HepG2 (cell line): ENCODE data around the gene DNAAF8.

Experiments
- ERF ChIP-seq: IDR thresholded peaks from 2 replicates; pipeline ENCODE4 v1.6.1; 2018; ENCODE audit warnings: missing biosample characterization, missing genetic modification reagents
- SP2 ChIP-seq: sonication (generic); formaldehyde crosslinking; IDR thresholded peaks from 2 replicates; pipeline ENCODE4 v1.5.1; 2020; ENCODE audit warnings: mild to moderate bottlenecking, missing genetic modification reagents
- ZNF441 ChIP-seq: sonication (generic); formaldehyde crosslinking; IDR thresholded peaks from 2 replicates; pipeline ENCODE4 v1.7.0; 2021; ENCODE audit warnings: missing genetic modification reagents, borderline replicate concordance
- TF ChIP-seq, protein P1 (sequence below): IDR thresholded peaks from 2 replicates; pipeline ENCODE4 v1.6.1; 2012; ENCODE audit warnings: inconsistent platforms

DNA sequence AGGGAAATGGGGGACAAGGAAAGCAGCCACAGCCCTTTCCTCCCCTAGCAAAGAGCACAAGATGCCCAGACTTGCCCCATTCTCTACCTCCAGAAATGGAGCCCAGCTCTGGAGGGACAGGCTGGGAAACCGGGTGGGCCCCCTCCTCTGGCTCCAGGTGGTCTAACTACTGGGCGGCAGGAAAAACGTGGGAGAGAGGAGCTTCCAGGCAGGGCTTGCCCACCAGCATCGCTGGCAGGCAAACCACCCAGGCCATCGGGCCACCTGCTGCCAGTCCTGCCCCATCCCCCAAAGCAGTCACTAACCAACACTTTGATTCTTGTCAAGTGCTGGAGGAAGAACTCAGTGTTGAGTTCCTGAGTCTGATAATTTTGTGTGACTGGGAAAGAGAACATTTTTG is 15.9 kb upstream of the DNAAF8 start:
- TF ChIP-seq, protein P1, sequence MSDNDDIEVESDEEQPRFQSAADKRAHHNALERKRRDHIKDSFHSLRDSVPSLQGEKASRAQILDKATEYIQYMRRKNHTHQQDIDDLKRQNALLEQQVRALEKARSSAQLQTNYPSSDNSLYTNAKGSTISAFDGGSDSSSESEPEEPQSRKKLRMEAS = no peak
- TF ChIP-seq ERF (no peak), ZNF441 (CRISPR knock-in tag) (no peak), SP2 (CRISPR knock-in tag) (no peak)
